NCI-H446 (cell line): Measurements from ENCODE around the gene ISCA2.
"Not testable (repeated sequence)": the region's sequence is repeated elsewhere in the genome, so short reads cannot be mapped to it uniquely, and the experiment has no call there.

Experiments
- DNase-seq, 2 experiments: peaks; one replicate each; lab custom pipeline; 2025; lab: John Stamatoyannopoulos, UW

Gene ISCA2

DNA sequence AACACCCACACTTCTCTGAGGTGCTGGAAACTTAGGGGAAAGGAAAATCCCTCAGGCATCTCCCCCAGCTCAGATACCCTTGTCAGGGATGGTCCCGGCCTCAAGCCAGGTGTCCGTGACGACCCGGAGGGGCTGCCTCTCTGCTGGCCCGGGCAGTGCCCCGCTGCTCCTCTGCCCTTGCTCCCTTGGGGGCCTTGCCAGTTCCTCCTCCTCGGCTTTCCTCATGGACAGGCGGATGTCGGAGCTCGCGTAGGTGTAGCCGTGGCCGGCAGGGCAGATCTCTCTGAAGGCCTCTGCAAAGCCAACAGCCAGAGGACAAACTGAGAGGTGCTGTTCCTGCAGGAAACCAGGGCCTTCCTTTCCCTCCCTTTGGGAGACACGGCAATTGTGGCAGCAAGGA lies 34.8 kb downstream of the ISCA2 start:
- no peak for DNase-seq

DNA sequence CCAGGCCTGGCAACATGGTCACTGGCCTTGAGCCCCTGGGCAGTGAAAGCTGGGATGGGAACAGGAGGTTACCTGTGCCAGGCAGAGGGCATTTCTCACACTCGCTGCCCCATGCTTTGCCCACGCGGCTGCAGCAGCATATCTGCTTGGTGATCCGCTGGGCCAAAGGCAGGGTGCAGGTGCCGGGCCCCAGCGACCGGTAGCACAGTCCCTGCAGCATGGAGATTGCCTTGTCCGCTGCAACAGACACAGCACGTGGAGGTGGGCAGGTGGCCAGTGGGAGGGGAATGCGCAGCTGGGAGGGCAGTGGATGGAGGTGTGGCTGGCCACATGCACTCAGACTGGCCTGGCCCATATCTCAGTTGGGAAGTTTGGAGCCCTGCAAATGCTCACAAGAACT lies 35.3 kb downstream of the ISCA2 start:
- no peak for DNase-seq

DNA sequence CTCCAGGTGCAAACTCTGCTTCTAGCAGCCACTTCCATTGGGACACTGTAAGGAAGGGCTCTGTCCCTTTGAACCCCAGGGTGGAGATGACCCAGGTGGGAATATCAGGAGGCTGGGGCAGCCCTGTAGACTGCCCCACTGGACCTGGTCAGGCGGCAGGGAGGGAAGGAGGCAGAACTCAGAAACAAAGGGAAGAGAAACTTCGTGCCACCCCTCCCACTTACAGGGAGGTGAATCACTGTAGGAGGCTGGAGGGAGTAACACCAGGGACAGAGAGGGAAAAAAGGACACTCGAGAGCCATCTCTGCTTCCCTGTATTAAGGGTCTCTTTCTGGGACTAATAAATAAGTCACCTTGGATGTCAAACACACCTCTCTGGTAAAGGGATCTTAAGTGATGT lies 37.4 kb downstream of the ISCA2 start:
- DNase-seq: no peak

DNA sequence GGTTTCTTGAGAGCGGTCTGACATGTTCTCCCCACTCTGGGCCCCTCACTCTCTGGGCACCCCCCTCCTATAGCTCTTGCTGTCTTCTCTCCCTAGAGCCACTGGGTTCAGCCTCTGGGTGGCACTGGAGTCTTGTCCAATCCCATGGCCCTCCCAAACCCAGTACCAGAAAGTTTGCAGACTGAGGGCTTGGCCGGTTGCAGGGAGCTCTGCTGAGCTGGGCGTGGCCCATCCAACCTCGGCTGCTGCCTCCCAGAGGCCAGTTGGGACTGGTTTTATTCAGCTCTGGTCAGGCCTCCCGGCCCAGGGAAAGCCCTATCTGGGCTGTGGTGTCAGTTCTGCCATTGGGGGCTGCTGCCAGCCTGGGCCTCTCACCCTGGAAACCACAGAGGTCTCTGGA lies 37.9 kb downstream of the ISCA2 start:
- no peak for DNase-seq

DNA sequence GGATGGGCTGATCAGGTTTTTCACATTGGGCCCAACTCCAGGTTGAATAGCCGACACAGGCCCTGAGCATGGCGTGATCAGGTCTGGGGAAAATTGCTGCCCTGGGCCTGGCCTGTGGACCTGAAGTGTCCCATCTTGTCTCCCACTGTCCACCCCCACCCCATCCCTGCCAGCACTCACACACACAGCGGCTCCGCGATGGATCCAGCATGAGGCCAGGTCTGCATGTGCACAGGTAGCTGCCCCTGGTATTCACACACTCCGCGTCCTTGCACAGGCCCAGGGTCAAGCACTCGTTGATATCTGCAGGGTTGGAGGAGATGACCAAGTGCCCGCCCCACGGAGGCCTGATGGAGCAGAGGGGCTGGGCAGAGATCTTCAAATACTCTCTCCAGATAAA lies 38.7 kb downstream of the ISCA2 start:
- no peak for DNase-seq

DNA sequence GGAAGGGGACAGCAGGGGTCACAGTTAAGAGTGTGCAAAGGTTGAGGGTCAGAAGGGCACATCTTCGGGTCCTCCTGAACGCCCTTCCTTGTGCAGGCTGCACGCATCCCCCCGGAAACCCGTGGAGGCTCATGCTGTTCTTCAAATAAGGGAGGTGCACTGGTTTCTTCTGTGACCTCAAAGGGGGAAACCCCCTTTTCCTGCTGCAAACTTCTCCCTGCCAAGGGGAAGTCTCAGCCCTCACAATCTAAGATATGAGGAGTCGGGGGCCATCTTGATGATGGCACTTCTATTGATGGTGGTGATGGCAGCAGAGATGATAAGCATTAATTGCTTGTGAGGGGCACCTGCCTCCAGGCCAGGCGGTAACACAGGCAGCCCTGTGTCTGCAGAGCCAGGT lies 40.0 kb downstream of the ISCA2 start:
- DNase-seq: no peak

DNA sequence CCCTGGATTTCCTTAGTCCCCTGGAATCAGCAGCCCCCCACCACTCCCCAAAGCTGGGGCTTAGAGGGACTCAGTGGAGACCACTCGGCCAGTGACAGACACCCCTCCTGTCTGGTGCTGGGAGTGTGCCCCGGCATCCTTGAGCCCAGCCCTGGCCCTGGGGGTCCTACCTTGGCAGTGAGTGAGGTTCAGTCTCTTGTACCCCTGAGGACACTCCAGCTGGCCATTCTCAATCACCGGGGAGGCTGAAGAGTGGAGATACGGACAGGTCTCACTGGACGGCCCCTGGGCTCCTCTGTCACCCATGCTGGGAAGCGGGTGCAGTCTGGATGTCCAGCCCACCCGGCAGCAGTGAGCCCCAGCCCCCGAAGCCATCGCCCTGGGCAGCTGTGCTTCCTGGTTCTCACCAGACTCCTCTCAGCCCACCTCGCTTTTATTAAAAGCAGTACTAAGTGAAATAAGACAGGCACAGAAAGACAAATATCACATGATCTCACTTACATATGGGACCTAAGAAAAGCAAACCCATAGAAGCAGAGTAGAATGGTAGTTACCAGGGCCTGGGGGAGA lies 42.3 kb downstream of the ISCA2 start:
- DNase-seq: no peak

DNA sequence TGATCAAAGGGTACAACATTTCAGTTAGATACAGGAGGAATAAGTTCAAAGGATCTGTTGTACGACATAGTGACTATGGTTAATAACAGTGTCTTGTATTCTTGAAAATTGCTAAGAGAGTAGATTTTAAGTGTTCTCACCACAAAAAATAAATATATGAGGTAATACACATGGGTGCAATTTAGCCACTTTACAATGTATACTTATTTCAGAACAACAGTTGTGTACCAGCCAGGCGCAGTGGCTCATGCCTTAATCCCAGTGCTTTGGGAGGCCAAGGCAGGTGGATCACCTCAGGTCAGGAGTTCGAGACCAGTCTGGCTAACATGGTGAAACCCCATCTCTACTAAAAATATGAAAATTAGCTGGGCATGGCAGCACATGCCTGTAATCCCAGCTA lies 42.8 kb downstream of the ISCA2 start:
- not testable (repeated sequence) for DNase-seq

DNA sequence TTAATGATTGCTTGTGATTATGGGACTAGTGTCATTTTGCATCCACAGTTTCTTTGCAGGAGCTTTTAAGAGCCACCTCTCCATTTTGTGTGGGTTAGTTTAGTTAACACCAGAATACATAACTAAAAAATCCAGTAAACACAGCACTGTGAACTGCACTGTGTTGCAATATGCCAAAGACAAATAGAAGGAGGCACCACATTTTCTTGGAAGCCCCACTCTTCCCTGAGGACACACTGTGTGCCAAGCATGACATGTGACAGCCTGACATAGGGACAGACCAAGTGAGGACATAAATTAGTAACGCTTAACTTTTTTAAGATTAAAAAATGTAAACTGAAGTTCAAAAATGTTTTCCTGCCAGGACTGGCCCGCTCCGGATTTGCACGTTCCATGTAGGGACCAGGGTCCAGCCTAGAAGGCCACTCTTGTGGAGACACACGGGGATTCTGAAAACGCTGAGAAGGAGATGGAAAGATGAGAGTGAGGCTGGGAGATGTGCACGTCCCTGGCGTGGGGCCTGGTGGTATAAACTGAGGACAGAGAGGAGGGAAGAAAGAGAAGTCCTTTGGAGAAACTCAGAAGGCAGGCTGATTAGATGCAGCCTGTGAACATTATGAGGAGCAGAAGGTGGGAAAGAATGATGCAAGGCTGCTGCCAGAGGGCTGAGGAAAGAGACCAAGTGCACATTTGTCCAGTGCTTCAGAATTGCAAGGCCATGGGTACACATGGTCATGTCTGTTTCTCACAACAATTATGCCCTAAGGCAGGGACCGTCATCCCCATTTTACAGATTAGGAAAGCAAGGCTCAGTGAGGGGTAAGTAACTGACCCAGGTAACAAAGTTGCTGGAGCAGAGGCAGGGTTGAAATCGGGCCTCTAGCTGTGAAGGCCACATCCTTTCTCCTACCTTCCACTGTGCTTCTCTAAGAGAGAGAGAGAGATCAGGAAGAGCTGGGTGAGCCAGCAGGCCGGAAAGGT lies 45.1 kb downstream of the ISCA2 start:
- DNase-seq: no peak

DNA sequence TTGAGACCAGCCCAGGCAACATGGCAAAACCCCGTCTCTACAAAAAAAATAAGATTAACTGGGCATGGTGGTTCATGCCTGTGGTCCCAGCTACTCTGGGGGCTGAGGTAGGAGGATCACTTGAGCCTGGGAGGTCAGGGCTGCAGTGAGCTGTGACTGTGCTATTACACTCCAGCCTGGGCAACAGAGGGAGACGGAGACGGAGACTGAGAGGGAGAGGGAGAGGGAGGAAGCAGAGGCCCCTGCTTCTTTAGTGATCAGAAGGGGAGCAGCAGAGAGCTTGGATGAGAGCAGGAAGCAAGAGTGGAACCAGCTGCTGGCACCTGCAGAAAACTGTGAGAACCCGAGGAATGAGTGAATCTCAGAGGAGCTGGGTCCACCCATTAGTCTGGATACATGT lies 45.9 kb downstream of the ISCA2 start:
- DNase-seq: no peak

DNA sequence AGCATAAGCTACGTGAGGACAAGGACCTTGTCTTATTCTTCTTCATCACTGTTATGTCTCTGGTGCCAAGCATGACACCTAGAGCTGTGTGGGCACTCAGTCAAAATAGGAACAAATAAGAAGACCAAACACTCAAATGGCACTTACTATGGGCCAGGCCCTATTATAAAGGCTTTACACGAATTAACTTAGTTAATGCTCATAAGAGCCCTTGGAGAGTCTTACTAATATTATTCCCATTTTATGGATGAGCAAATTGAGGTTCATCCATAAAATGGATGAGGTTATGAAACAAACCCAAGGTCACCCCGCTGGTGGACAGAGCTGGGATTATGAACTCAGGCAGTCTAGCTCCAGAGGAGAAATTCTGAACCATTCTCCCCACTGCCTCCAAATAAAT lies 47.7 kb downstream of the ISCA2 start:
- DNase-seq: no peak

DNA sequence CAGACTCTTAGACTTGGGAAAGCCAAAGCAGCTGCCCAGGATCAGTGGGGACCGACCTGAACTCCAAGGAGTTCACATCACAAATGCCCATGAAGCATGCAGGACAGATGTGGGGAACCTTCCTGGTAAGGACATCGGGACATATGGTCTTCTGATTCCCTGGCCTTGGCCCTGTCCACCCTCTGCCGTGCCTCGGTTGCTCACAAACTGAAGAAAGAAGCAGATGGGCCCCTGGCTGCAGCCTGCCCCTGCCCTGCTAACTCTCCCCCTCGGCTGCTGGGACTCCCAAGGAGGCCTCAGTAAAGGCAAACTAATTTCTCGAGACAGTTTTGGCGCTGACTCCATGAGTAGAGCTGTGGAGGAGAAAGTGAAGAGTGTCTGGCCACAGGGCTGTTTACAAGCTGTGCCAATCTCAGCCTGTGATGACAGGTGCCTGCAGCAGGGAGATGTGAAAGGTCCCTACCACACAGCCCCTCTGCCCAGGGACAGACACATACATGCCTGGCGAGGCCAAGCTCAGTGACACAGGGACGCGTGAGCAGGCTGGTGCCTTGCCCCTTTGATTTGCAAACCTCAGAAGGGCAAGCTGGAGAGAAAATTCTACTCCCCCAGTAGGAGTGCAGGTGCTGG lies 48.6 kb downstream of the ISCA2 start:
- DNase-seq: no peak

DNA sequence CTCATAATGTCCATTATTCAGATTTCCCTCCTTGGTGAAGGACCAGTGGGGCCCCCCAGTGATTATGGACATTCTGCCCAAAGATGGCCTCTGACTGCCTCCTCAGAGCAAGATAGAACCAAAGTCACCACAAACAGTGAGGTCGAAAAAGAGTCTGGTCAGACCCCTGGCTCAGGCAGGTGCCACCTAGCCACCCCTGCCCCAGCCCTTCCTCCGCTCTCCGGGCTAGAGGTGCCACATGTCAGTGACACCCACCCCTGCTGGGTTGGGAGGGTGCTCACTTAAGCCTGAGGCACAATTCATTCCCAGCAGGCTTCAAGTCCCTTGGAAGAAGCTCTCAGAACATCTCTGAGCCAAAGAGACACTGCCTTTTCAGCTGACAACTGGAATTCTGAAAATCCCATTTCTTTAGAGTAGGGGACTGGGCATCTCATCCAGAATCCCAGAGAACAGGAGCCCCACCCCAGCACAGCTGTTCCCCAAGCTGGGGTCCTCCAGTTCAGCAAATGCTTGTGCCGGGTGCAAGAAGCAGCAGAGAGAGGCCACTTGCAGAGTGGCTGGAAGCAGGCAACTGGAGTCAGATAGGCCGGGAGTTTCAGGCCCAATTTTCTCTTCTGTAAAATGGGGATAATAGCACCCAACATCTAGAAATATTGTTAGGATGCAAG lies 50.3 kb downstream of the ISCA2 start:
- no peak for DNase-seq

DNA sequence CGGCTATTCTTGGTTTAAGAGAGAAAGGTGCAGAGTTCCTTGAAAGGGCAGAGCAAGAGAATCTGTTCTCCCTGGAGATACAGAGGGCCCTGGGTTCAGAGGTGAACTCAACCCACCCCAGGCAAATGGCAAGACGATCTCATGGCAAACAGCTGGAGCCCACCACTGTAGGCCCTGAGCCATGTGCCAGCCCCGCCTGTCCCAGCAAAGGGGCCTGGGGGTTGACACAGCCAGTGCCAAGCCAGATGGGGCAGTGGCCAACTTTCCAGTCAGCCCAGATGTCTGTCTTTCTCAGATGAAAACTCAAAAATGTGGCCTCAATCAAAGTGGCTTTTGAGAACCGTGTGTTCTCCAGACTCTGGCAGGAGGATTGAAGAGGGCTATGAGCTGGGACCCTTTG lies 51.8 kb downstream of the ISCA2 start:
- DNase-seq: peak in 1 of 2 experiments; percentile 14

DNA sequence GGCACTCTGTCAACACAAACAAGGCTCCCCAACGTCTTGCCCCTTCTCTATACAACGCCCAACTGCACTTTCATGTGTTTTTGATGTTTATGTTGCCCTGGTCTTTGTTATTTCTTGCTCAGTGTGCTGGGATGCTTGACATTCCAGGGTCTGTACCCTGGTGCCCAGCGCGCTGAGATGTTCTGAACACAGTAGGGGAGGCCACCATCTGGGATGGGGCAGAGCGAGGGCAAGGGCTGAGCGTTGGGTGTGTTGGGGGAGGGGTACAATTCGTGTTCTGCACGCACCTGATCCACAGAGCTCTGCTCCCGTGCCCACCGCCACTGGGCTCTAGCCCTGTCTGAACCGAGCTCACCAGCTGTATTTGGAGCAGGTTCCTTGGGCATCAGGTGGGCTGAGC lies 52.9 kb downstream of the ISCA2 start:
- DNase-seq: no peak
